ENCODE measurements around the gene RGS19.

- no peak for TF ChIP-seq HDAC6 (IDR thresholded peaks at IDR 0.05; ENCODE audit: low read depth, low read length)
- no peak for TF ChIP-seq CBX8 (IDR thresholded peaks at IDR 0.05; ENCODE audit: borderline replicate concordance, low read depth, low read length)
- TF ChIP-seq CTCF (IDR thresholded peaks at IDR 0.05; ENCODE audit: control extremely low read depth in 1 of 3, insufficient read depth in 1 of 3, low read depth in 1 of 3, low read length in 3 of 3): no peak
- TF ChIP-seq EZH2 (IDR thresholded peaks at IDR 0.05; ENCODE audit: low read depth, low read length, severe bottlenecking): no peak
These were observed 39.8 kb downstream of the RGS19 start for GRCh38 chr20:64039293-64040160.
